GM12878 (cell line): ENCODE measurements around the gene FBXO27. TPM values are rescaled to one million over a fixed set of nuclear protein-coding genes. Genes with fewer than 3 reads are reported as not detected.
A peak's percentile ranks its signal among the peaks of the same experiment; 100 is the strongest.

ENCODE experiments used
- ATF3 ChIP-seq: IDR thresholded peaks from 2 replicates; pipeline ENCODE4 v1.6.1; 2011; ENCODE audit warnings: low read depth, mild to moderate bottlenecking, low read length, moderate library complexity, borderline replicate concordance; ENCODE audit errors: extremely low read depth
- ATF7 ChIP-seq: fragments of 450-650 bp; IDR thresholded peaks from 2 replicates; pipeline ENCODE4 v1.6.1; 2016; ENCODE audit warnings: low read depth, mild to moderate bottlenecking
- BCL11A ChIP-seq: IDR thresholded peaks from 2 replicates; pipeline ENCODE4 v1.6.1; 2011; ENCODE audit warnings: low read depth, low read length
- CHD1 ChIP-seq: IDR thresholded peaks from 2 replicates; pipeline ENCODE4 v1.6.1; 2012; ENCODE audit warnings: low read depth, low read length, improper control_type of control experiment
- FOS ChIP-seq: IDR thresholded peaks from 3 replicates; pipeline ENCODE4 v1.6.1; 2011; ENCODE audit warnings: borderline replicate concordance; ENCODE audit not compliant: insufficient read length; ENCODE audit errors: extremely low read depth
- FOXK2 ChIP-seq: fragments of 450-650 bp; IDR thresholded peaks from 2 replicates; pipeline ENCODE4 v1.6.1; 2017; ENCODE audit warnings: mild to moderate bottlenecking, moderate library complexity
- HCFC1 ChIP-seq: fragments of 150-350 bp; IDR thresholded peaks from 2 replicates; pipeline ENCODE4 v1.6.1; 2014; ENCODE audit warnings: low read length
- HDAC2 ChIP-seq: fragments of 200-600 bp; sonication (generic); IDR thresholded peaks from 2 replicates; pipeline ENCODE4 v1.6.1; 2017
- IRF3 ChIP-seq: fragments of 450-650 bp; IDR thresholded peaks from 2 replicates; pipeline ENCODE4 v1.6.1; 2014; ENCODE audit warnings: mild to moderate bottlenecking
- KAT2A ChIP-seq: conservative IDR thresholded peaks from 2 replicates; pipeline ENCODE4 v1.6.1; 2011; ENCODE audit warnings: low read depth, low read length; ENCODE audit not compliant: control insufficient read depth
- KLF5 ChIP-seq: fragments of 450-650 bp; IDR thresholded peaks from 2 replicates; pipeline ENCODE4 v1.6.1; 2014; ENCODE audit warnings: mild to moderate bottlenecking; ENCODE audit not compliant: partially characterized antibody
- MTA3 ChIP-seq: IDR thresholded peaks from 2 replicates; pipeline ENCODE4 v1.6.1; 2012; ENCODE audit warnings: low read length, inconsistent platforms, borderline replicate concordance
- MXI1 ChIP-seq: fragments of 150-350 bp; IDR thresholded peaks from 2 replicates; pipeline ENCODE4 v1.6.1; 2011; ENCODE audit warnings: low read depth, mild to moderate bottlenecking, inconsistent platforms, low read length, improper control_type of control experiment
- NFIC ChIP-seq: IDR thresholded peaks from 2 replicates; pipeline ENCODE4 v1.6.1; 2012; ENCODE audit warnings: low read depth, mild to moderate bottlenecking, inconsistent platforms, low read length, moderate library complexity
- NKRF ChIP-seq: fragments of 450-650 bp; conservative IDR thresholded peaks from 2 replicates; pipeline ENCODE4 v1.6.1; 2017; ENCODE audit warnings: mild to moderate bottlenecking, moderate library complexity
- NR2C2 ChIP-seq: IDR thresholded peaks from 2 replicates; pipeline ENCODE4 v1.6.1; 2011; ENCODE audit warnings: borderline replicate concordance, low read depth; ENCODE audit not compliant: control insufficient read depth, insufficient read length
- PAX5 ChIP-seq: IDR thresholded peaks from 2 replicates; pipeline ENCODE4 v1.6.1; 2011; ENCODE audit warnings: low read depth, low read length, borderline replicate concordance
- POLR2AphosphoS5 ChIP-seq: IDR thresholded peaks from 2 replicates; pipeline ENCODE4 v1.6.1; 2011; ENCODE audit warnings: mild to moderate bottlenecking, low read length, inconsistent platforms
- PRDM15 ChIP-seq: fragments of 450-650 bp; formaldehyde crosslinking; IDR thresholded peaks from 2 replicates; pipeline ENCODE4 v1.4.0; 2020; ENCODE audit warnings: mild to moderate bottlenecking, moderate library complexity
- RB1 ChIP-seq: fragments of 450-650 bp; formaldehyde crosslinking; IDR thresholded peaks from 2 replicates; pipeline ENCODE4 v1.6.1; 2017; ENCODE audit warnings: mild to moderate bottlenecking, borderline replicate concordance
- RUNX3 ChIP-seq: IDR thresholded peaks from 2 replicates; pipeline ENCODE4 v1.6.1; 2012; ENCODE audit warnings: low read length, inconsistent platforms
- SIX5 ChIP-seq: IDR thresholded peaks from 2 replicates; pipeline ENCODE4 v1.6.1; 2011; ENCODE audit warnings: mild to moderate bottlenecking, low read depth, low read length, moderate library complexity; ENCODE audit not compliant: severe bottlenecking
- SPI1 ChIP-seq: IDR thresholded peaks from 2 replicates; pipeline ENCODE4 v1.6.1; 2011; ENCODE audit warnings: low read depth, mild to moderate bottlenecking, low read length, moderate library complexity, borderline replicate concordance; ENCODE audit not compliant: insufficient read depth
- SUZ12 ChIP-seq: fragments of 200-600 bp; sonication (generic); IDR thresholded peaks from one replicate; pipeline ENCODE4 v1.6.1; 2018; ENCODE audit warnings: antibody characterized with exemption, mild to moderate bottlenecking; ENCODE audit not compliant: unreplicated experiment
- ZNF24 ChIP-seq: fragments of 450-650 bp; IDR thresholded peaks from 2 replicates; pipeline ENCODE4 v1.6.1; 2017; ENCODE audit warnings: antibody characterized with exemption, mild to moderate bottlenecking
- polyA plus RNA-seq, 11 experiments: library from polyadenylated mRNA; depleted of rRNA in 4 of 11; unstranded in 6 of 11; stranded (reverse) in 5 of 11; fragments of >200 nt; fragmentation: Nextera tagmentation in 4 of 11; fragmentation: Illumina TruSeq in 1 of 11; extraction: Ambion mirVana in 4 of 11; extraction: Trizol in 1 of 11; gene quantifications; 1 replicate in 1 of 11; 2 replicates in 10 of 11; pipeline versions ENCODE4 v1.2.1 to v1.2.3, GENCODE V29; 2011 to 2016; ENCODE audit warnings: inconsistent platforms in 2 of 11, missing spikeins in 2 of 11, low read depth in 1 of 11
- total RNA-seq, 4 experiments: library from RNA; depleted of rRNA in 3 of 4; stranded (reverse); fragments of >200 nt in 3 of 4; fragmentation: Illumina TruSeq in 1 of 4; extraction: Trizol in 1 of 4; gene quantifications; 2 replicates each; pipeline versions ENCODE4 v1.2.1 to v1.2.3, GENCODE V29; 2013 to 2021

Gene FBXO27
- total and polyA plus RNA-seq, 10 of the 15 experiments (the other 5 are each of a cell fraction or from before 2014, with no cell fraction given), result 3.1 to 15.4 (median 7.1) TPM

- TF ChIP-seq PRDM15 (CRISPR knock-in tag) (no peak), KAT2A (no peak), NFIC (peak; percentile 94), NKRF (peak; percentile 68), HDAC2 (no peak), KLF5 (no peak), POLR2AphosphoS5 (no peak), ATF7 (peak; percentile 77), SPI1 (no peak), FOXK2 (no peak), FOS (no peak), NR2C2 (no peak), IRF3 (no peak), PAX5 (peak; percentile 56), RUNX3 (peak; percentile 94), HCFC1 (no peak), CHD1 (no peak), SUZ12 (no peak), MXI1 (no peak), BCL11A (peak; percentile 88), ATF3 (no peak), RB1 (no peak), MTA3 (peak; percentile 80), SIX5 (no peak), ZNF24 (0 out of 2 replicates have a peak, but pooled peaks have one; percentile 14)
These were observed 54.7 kb downstream of the FBXO27 start (continued) for GRCh38 chr19:38977445-38978325.
